GM23248 (cell line): Measurements from ENCODE around the gene CLDN22. TPM values are rescaled to one million over a fixed set of nuclear protein-coding genes. Genes with fewer than 3 reads are reported as not detected.

Experiments used
- DNase-seq: peaks from one replicate; pipeline ENCODE4 v3.0.0-alpha.2; 2015
- H2AFZ ChIP-seq: fragments of 200-600 bp; sonication (generic); 2 replicates; pipeline ENCODE4 v1.6.1; 2016; ENCODE audit warnings: antibody characterized with exemption
- H3F3A ChIP-seq: fragments of 200-600 bp; sonication (generic); 2 replicates; pipeline ENCODE4 v1.6.1; 2016; ENCODE audit warnings: mild to moderate bottlenecking, antibody characterized with exemption, mixed run types; ENCODE audit not compliant: insufficient read depth
- H3K27ac ChIP-seq: fragments of 200-600 bp; sonication (generic); 2 replicates; pipeline ENCODE4 v1.5.1; 2016; ENCODE audit warnings: mild to moderate bottlenecking
- H3K27me3 ChIP-seq: fragments of 200-600 bp; sonication (generic); replicated peaks from 2 replicates; pipeline ENCODE4 v1.6.1; 2016; ENCODE audit warnings: mild to moderate bottlenecking; ENCODE audit not compliant: insufficient read depth
- H3K36me3 ChIP-seq: fragments of 200-600 bp; sonication (generic); 2 replicates; pipeline ENCODE4 v1.6.1; 2016; ENCODE audit warnings: low read depth, mild to moderate bottlenecking
- H3K4me1 ChIP-seq: fragments of 200-600 bp; sonication (generic); 2 replicates; pipeline ENCODE4 v1.6.1; 2016; ENCODE audit warnings: mild to moderate bottlenecking; ENCODE audit not compliant: insufficient read depth
- H3K4me2 ChIP-seq: fragments of 200-600 bp; sonication (generic); one replicate; pipeline ENCODE4 v1.6.1; 2016; ENCODE audit warnings: mild to moderate bottlenecking; ENCODE audit not compliant: unreplicated experiment
- H3K4me3 ChIP-seq: fragments of 200-600 bp; sonication (generic); 2 replicates; pipeline ENCODE4 v1.5.1; 2016; ENCODE audit warnings: mild to moderate bottlenecking
- H3K79me2 ChIP-seq: fragments of 200-600 bp; sonication (generic); 2 replicates; pipeline ENCODE4 v1.6.1; 2016; ENCODE audit warnings: mild to moderate bottlenecking; ENCODE audit not compliant: insufficient read depth
- H3K9ac ChIP-seq: fragments of 200-600 bp; sonication (generic); 2 replicates; pipeline ENCODE4 v1.6.1; 2016; ENCODE audit warnings: mild to moderate bottlenecking
- H3K9me2 ChIP-seq: fragments of 200-600 bp; sonication (generic); 2 replicates; pipeline ENCODE4 v1.6.1; 2016; ENCODE audit warnings: mixed run types, mild to moderate bottlenecking, moderate library complexity; ENCODE audit not compliant: insufficient read depth
- H3K9me3 ChIP-seq: fragments of 200-600 bp; sonication (generic); one replicate; pipeline ENCODE4 v1.6.1; 2017; ENCODE audit warnings: low read depth
- H4K20me1 ChIP-seq: fragments of 200-600 bp; sonication (generic); 2 replicates; pipeline ENCODE4 v1.6.0; 2016; ENCODE audit not compliant: insufficient read depth
- EZH2 ChIP-seq: fragments of 200-600 bp; sonication (generic); IDR thresholded peaks from 2 replicates; pipeline ENCODE4 v1.6.1; 2018; ENCODE audit warnings: antibody characterized with exemption, mild to moderate bottlenecking; ENCODE audit not compliant: insufficient read depth, poor library complexity, severe bottlenecking
- EZH2phosphoT487 ChIP-seq: fragments of 200-600 bp; sonication (generic); IDR thresholded peaks from 2 replicates; pipeline ENCODE4 v1.6.1; 2018; ENCODE audit warnings: antibody characterized with exemption, moderate library complexity, mild to moderate bottlenecking, low read depth; ENCODE audit not compliant: insufficient read depth
- WGBS, 2 experiments: methylation state at CpG; one replicate each; pipeline ENCODE4 v1.1.6; 2015 to 2017; ENCODE audit warnings: low lambda C conversion rate in 2 of 2, low coverage in 1 of 2; ENCODE audit errors: missing lambda C conversion rate in 2 of 2; 5-methylcytosine and 5-hydroxymethylcytosine counted together
- in situ Hi-C: fragments of 300-500 bp; cut with MboI; formaldehyde crosslinking; loops from 2 replicates; pipeline ENCODE4 v1.15.0; 2020
- polyA plus RNA-seq: library from polyadenylated mRNA; unstranded; fragments of >200 nt; fragmentation: Nextera tagmentation; extraction: Ambion mirVana; gene quantifications from 2 replicates; pipeline ENCODE4 v1.2.1, GENCODE V29; 2016
- total RNA-seq: library from RNA; depleted of rRNA; stranded (reverse); fragments of >200 nt; shearing (Covaris generic); gene quantifications from 2 replicates; pipeline ENCODE4 v1.2.3, GENCODE V29; 2014

Gene CLDN22
- total and polyA plus RNA-seq, 2 experiments from 2014 or later = not detected

DNA sequence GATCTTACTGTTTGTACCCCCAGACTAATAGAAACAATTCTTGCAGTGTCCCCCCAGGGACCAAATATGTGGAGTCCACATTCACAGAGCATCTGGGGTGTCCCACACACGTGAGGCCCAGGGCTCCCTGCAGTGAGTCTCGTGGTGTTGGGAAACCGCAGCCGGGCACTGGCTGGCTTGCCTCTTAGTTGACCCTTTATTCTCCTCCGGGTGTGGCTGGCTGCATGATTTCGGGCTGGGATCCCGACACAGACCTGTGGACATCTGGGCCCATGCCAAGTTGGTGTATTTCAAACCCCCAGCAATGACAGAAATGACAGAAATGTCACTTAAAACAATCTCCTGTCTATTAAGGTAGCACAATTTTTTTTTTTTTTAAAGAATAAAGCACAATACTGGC is 17.8 kb upstream of the CLDN22 start:
- H3K27ac ChIP-seq = no peak overlapping the region
- no peak overlapping the region for H3K4me3 ChIP-seq
- peaks cover 9% of the 10 kb centered on the region for H3F3A ChIP-seq
- H3K9me3 ChIP-seq = no peaks in the 10 kb centered on the region
- no peaks in the 10 kb centered on the region for H3K27me3 ChIP-seq
- DNase-seq = no peak
- H4K20me1 ChIP-seq = no peaks in the 10 kb centered on the region
- no peak overlapping the region for H3K9ac ChIP-seq
- H3K9me2 ChIP-seq = no peaks in the 10 kb centered on the region
- no peaks in the 10 kb centered on the region for H3K36me3 ChIP-seq
- H2AFZ ChIP-seq = no peak overlapping the region
- in situ Hi-C loops = no loop called here
- peaks cover 23% of the 10 kb centered on the region for H3K4me1 ChIP-seq
- H3K79me2 ChIP-seq = no peaks in the 10 kb centered on the region
- no peak overlapping the region for H3K4me2 ChIP-seq
- no peak for TF ChIP-seq EZH2
- no peak for TF ChIP-seq EZH2phosphoT487
- 80 to 83% methylated on average over 7 of the region's 7 CpGs for WGBS, 2 experiments

DNA sequence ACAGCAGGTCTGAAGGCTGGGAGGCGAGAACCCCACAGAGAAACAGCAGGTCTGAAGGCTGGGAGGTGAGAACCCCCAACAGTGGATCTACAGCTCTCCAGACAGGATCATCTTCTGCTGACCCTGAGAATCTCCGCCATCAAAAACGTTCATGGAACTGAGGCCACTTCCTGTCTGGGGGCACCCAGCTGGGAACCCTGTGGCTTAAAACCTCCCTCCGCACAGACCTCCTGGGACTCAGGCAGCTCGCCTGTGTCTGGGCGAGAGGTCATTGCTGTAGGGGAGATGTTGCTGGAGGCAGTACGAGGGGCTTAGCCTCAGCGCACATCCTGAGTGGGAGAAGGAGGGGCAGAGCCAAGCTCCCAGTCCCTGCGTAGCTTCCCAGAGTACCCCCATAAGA is 17.3 kb upstream of the CLDN22 start:
- Histone ChIP-seq H3K9me3 (no peaks in the 10 kb centered on the region), H3K4me3 (no peak overlapping the region), H3K4me2 (no peak overlapping the region), H3K9ac (no peak overlapping the region), H3K9me2 (no peaks in the 10 kb centered on the region), H3K4me1 (peaks cover 22% of the 10 kb centered on the region), H3F3A (peaks cover 9% of the 10 kb centered on the region), H4K20me1 (no peaks in the 10 kb centered on the region), H2AFZ (no peak overlapping the region), H3K27ac (no peak overlapping the region), H3K27me3 (no peaks in the 10 kb centered on the region), H3K36me3 (no peaks in the 10 kb centered on the region), H3K79me2 (no peaks in the 10 kb centered on the region)
- in situ Hi-C loops = no loop called here
- WGBS, 2 experiments = 88 to 92% methylated on average over 8 to 9 of the region's 9 CpGs
- TF ChIP-seq EZH2phosphoT487 = no peak
- TF ChIP-seq EZH2 = no peak
- DNase-seq = no peak

DNA sequence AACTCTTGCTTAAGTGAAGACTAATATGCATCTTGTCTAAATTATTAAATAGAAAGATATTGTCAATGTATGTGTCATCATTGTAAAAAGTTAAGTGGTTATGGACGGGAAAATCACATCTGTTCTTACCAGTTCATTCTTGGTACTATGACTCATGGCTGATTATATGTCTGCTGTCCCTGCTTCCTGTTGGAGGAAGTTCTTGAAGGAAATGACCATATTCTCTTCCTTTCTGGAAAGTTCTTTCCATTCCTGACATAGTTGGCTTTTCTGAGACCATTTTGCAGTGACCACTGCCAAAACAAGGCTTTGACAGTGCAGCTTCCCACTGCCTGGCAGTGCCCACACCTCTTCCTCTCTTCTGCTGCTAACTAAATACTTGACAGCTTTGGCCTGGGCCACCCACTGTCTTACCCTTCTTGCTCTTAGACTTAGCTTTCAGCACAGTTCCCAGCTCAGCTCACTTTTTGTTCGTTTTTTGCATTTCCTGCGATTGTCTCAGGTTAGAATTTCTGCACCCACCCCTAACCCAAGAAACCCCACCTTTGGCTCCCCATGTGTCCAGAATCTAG is 15.4 kb upstream of the CLDN22 start:
- Histone ChIP-seq H3K27me3 (no peaks in the 10 kb centered on the region), H3F3A (peaks cover 9% of the 10 kb centered on the region), H3K4me1 (peaks cover 22% of the 10 kb centered on the region), H4K20me1 (no peaks in the 10 kb centered on the region), H3K79me2 (no peaks in the 10 kb centered on the region), H3K9me2 (no peaks in the 10 kb centered on the region), H3K27ac (peak overlapping the region; percentile 59), H3K9me3 (no peaks in the 10 kb centered on the region), H2AFZ (peak overlapping the region; percentile 6; the same call in 1 of the 2 replicates), H3K9ac (no peak overlapping the region), H3K4me3 (no peak overlapping the region), H3K36me3 (no peaks in the 10 kb centered on the region), H3K4me2 (peak overlapping the region; percentile 20)
- TF ChIP-seq EZH2phosphoT487 = no peak
- TF ChIP-seq EZH2 = no peak
- in situ Hi-C loops = no loop called here
- whole genome bisulfite sequencing, 2 experiments = 45 to 52% methylated on average over 3 of the region's 3 CpGs
- DNase-seq = peak; percentile 94

DNA sequence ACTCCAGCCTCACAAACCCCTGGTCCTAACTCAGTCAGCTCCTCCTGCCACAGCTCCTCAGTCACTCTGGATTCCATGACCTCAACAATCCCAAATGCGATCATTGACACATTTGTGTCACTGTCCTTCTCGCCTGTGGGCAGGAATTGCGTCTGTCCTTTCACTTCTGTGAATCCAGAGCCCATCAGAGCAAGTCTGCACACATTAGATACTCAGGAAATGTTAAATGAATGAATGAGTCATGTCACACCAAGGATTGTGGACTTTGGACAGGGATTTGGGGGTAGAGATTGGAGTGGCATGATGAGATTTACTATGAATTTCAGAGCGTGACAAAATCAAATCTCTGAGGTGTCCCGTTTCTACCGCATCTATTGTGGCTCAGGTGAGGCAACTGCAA is 13.9 kb upstream of the CLDN22 start:
- no peak overlapping the region for H2AFZ ChIP-seq
- 92 to 93% methylated on average over 6 of the region's 6 CpGs for WGBS, 2 experiments
- no peak overlapping the region for H3K4me3 ChIP-seq
- H3K27ac ChIP-seq = no peak overlapping the region
- H3K79me2 ChIP-seq = no peaks in the 10 kb centered on the region
- DNase-seq = no peak
- in situ Hi-C loops = no loop called here
- no peak overlapping the region for H3K4me2 ChIP-seq
- peaks cover 22% of the 10 kb centered on the region for H3K4me1 ChIP-seq
- H3F3A ChIP-seq = peaks cover 9% of the 10 kb centered on the region
- H3K9me2 ChIP-seq = no peaks in the 10 kb centered on the region
- no peak overlapping the region for H3K9ac ChIP-seq
- TF ChIP-seq EZH2phosphoT487 (no peak), EZH2 (no peak)
- no peaks in the 10 kb centered on the region for H3K36me3 ChIP-seq
- no peaks in the 10 kb centered on the region for H3K27me3 ChIP-seq
- no peaks in the 10 kb centered on the region for H4K20me1 ChIP-seq
- no peaks in the 10 kb centered on the region for H3K9me3 ChIP-seq

DNA sequence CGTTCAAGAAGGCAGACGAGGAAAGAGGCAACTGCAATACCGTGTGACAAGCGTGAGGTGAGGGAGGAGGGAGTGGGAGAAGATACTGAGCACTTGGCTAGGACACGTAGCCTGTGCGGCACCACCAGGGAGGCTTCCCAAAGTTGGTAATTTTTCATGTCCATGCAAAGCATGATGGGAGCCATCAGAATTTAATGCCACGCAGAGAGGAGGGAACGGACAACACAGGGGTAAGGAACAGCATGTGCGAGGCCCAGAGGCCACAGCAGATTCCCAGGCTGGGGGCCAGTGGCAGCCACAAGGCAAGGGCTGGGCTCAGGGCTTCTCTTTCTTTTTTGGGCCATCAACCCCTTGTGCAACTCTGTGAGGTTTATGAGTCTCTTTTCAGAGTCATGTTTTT is 13.1 kb upstream of the CLDN22 start:
- in situ Hi-C loops = no loop called here
- Histone ChIP-seq H3K4me2 (no peak overlapping the region), H3F3A (peaks cover 9% of the 10 kb centered on the region), H3K4me3 (no peak overlapping the region), H3K27me3 (no peaks in the 10 kb centered on the region), H3K9me2 (no peaks in the 10 kb centered on the region), H3K36me3 (no peaks in the 10 kb centered on the region), H2AFZ (no peak overlapping the region), H4K20me1 (no peaks in the 10 kb centered on the region), H3K9ac (no peak overlapping the region), H3K4me1 (peaks cover 22% of the 10 kb centered on the region), H3K27ac (no peak overlapping the region), H3K79me2 (no peaks in the 10 kb centered on the region), H3K9me3 (no peaks in the 10 kb centered on the region)
- TF ChIP-seq EZH2phosphoT487 = no peak
- no peak for TF ChIP-seq EZH2
- no peak for DNase-seq
- 92 to 97% methylated on average over 9 of the region's 9 CpGs for WGBS, 2 experiments
